Transverse colon (tissue), 4 donors: ENCODE data around the gene USP47. TPM values are rescaled to one million over a fixed set of nuclear protein-coding genes. Genes with fewer than 3 reads are reported as not detected.

Experiments used
- DNase-seq: peaks from one replicate; pipeline ENCODE4 v3.0.0-alpha.2; 2019
- H3K27ac ChIP-seq, 4 donors: fragments of 200-600 bp; sonication (generic); 2 replicates each; pipeline ENCODE4 v1.5.1; 2016 to 2018; ENCODE audit warnings: inconsistent platforms in 4 of 4
- H3K27me3 ChIP-seq: fragments of 200-600 bp; sonication (generic); 2 replicates; pipeline ENCODE4 v1.5.1; 2017; ENCODE audit warnings: inconsistent platforms
- H3K36me3 ChIP-seq, 4 donors: fragments of 200-600 bp; sonication (generic); 2 replicates each; pipeline ENCODE4 v1.5.1; 2017 to 2019; ENCODE audit warnings: inconsistent platforms in 4 of 4
- H3K4me1 ChIP-seq, 4 donors: fragments of 200-600 bp; sonication (generic); 2 replicates each; pipeline ENCODE4 v1.5.1; 2017 to 2020; ENCODE audit warnings: inconsistent platforms in 4 of 4
- H3K4me3 ChIP-seq, 4 donors: fragments of 200-600 bp; sonication (generic); 1 replicate in 1 of 4; 2 replicates in 3 of 4; pipeline versions ENCODE4 v1.5.1 to v1.6.1; 2017 to 2019; ENCODE audit warnings: inconsistent platforms in 4 of 4
- H3K9me3 ChIP-seq, 2 donors: fragments of 200-600 bp; sonication (generic); 2 replicates each; pipeline ENCODE4 v1.5.1; 2017 to 2019; ENCODE audit warnings: inconsistent platforms in 2 of 2
- EP300 ChIP-seq: sonication (generic); formaldehyde crosslinking; IDR thresholded peaks from one replicate; pipeline ENCODE4 v1.6.1; 2017; ENCODE audit warnings: antibody characterized with exemption, low read depth
- POLR2A ChIP-seq: fragments of 450-650 bp; IDR thresholded peaks from one replicate; pipeline ENCODE4 v1.6.1; 2016; ENCODE audit warnings: antibody characterized with exemption, mild to moderate bottlenecking, moderate library complexity
- POLR2AphosphoS5 ChIP-seq, 3 donors: sonication (generic); formaldehyde crosslinking; IDR thresholded peaks; one replicate each; pipeline ENCODE4 v1.6.1; 2016; ENCODE audit warnings: antibody characterized with exemption in 3 of 3
- WGBS, 2 donors: methylation state at CpG; one replicate each; pipeline ENCODE4 v1.1.5; 2018; ENCODE audit warnings: low coverage in 1 of 2; 5-methylcytosine and 5-hydroxymethylcytosine counted together
- in situ Hi-C, 4 donors: fragments of 200-750 bp; cut with MboI; loops; one replicate each; pipeline versions ENCODE4 v1.15.0 to v1.15.1; 2017; ENCODE audit warnings: low sequenced_read_pairs in 3 of 4, low pct_ligation_motif_present in 1 of 4, low pct_unique_long_range_greater_than_20kb in 1 of 4
- intact Hi-C: fragments of 100-400 bp; cut with DNase I; formaldehyde crosslinking; loops from one replicate; pipeline ENCODE4 v1.15.1; 2023; ENCODE audit warnings: low total_unique reads
- total RNA-seq, 4 donors: library from RNA; depleted of rRNA; stranded (reverse); fragments of >200 nt; gene quantifications; one replicate each; pipeline ENCODE4 v1.1.0, GENCODE V29; 2016
- TF ChIP-seq, protein P1 (sequence below), 5 experiments: fragments of 200-600 bp in 3 of 5; fragments of 450-650 bp in 2 of 5; sonication (generic) in 3 of 5; IDR thresholded peaks; 1 replicate in 2 of 5; 2 replicates in 3 of 5; pipeline ENCODE4 v1.5.1; 2016 to 2017; ENCODE audit warnings: antibody characterized with exemption in 5 of 5, inconsistent platforms in 3 of 5, mild to moderate bottlenecking in 2 of 5, moderate library complexity in 1 of 5

Gene USP47
- total RNA-seq, 4 donors from 2014 or later = 42.6 to 85.1 (median 57.3) TPM

DNA sequence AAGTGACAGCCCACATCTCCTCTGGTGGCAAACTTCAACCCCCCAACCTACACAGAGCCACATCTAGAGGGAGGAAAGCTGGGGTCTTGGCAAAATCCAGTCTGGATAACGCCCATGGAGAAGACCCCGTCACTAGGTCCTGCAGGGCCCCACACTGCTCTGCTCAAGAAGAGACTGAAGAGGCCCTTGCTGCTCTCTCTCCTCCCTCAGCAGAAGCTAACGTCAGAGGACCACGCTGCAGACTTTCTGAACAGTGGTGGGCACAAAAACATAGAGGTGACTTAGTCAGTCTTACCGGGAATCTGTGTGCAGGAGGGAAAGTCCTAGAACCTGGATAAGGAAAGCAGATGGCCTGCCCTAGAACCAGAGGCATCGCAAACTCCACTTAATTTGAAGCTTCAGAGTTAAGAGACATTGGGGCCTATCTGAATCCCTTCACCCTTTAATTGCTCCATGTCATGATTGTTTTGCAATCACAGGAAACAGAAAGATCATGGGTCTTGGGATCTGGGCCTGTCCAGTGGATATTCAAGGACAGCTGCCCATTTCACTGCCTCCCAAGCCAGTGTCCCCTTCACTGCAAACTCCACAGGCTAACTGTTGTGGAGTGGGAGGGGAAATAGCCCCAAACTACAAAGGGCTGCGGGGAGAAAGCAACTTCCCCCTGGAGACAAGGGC lies 164.9 kb downstream of the USP47 start:
- no peak for DNase-seq
- H3K27ac ChIP-seq = peak overlapping the region in 3 of 4 donors; percentile 26 to 27 (median 26)
- H3K4me1 ChIP-seq = peaks cover 0 to 13% (median 11%) of the 10 kb centered on the region in 4 donors
- peaks cover 67% of the 10 kb centered on the region for H3K27me3 ChIP-seq
- H3K4me3 ChIP-seq = no peak overlapping the region
- H3K36me3 ChIP-seq = no peaks in the 10 kb centered on the region
- 86 to 89% methylated on average over 1 to 7 of the region's 7 CpGs for WGBS, 2 donors
- H3K9me3 ChIP-seq = no peaks in the 10 kb centered on the region
- intact Hi-C loops = no loop called here
- TF ChIP-seq EP300 = no peak
- in situ Hi-C loops = no loop called here

- in situ Hi-C loops (no loop called here), intact Hi-C loops (no loop called here)
- Histone ChIP-seq H3K27me3 (peaks cover 72% of the 10 kb centered on the region), H3K4me3 (no peak overlapping the region), H3K9me3 (no peaks in the 10 kb centered on the region), H3K27ac (peak overlapping the region in 3 of 4 donors; percentile 26 to 27 (median 26)), H3K36me3 (no peaks in the 10 kb centered on the region), H3K4me1 (peaks cover 0 to 13% (median 11%) of the 10 kb centered on the region in 4 donors)
- WGBS, 2 donors = 78 to 86% methylated on average over 4 of the region's 5 CpGs
- no peak for DNase-seq
- no peak for TF ChIP-seq EP300
- no peak for TF ChIP-seq POLR2A
- TF ChIP-seq, protein P1, sequence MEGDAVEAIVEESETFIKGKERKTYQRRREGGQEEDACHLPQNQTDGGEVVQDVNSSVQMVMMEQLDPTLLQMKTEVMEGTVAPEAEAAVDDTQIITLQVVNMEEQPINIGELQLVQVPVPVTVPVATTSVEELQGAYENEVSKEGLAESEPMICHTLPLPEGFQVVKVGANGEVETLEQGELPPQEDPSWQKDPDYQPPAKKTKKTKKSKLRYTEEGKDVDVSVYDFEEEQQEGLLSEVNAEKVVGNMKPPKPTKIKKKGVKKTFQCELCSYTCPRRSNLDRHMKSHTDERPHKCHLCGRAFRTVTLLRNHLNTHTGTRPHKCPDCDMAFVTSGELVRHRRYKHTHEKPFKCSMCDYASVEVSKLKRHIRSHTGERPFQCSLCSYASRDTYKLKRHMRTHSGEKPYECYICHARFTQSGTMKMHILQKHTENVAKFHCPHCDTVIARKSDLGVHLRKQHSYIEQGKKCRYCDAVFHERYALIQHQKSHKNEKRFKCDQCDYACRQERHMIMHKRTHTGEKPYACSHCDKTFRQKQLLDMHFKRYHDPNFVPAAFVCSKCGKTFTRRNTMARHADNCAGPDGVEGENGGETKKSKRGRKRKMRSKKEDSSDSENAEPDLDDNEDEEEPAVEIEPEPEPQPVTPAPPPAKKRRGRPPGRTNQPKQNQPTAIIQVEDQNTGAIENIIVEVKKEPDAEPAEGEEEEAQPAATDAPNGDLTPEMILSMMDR (IDR thresholded peaks at IDR 0.05) = no peak
- no peak for TF ChIP-seq POLR2AphosphoS5 (IDR thresholded peaks at IDR 0.05)
Measured at GRCh38 chr11:12007230-12007593, 165.4 kb downstream of the USP47 start.

GRCh38 chr11:12007769-12008737 lies 166.3 kb downstream of the USP47 start, which contains the start of gene DKK3:
Gene DKK3, minus strand, starts transcription at chr11:12008626. Its CDS starts 44 bp downstream, at chr11:12008582.
- in situ Hi-C loops (no loop called here), intact Hi-C loops (no loop called here)
- Histone ChIP-seq H3K27ac (peak within 1 kb of the TSS; percentile 38 to 64 (median 49)), H3K36me3 (no peaks in the 10 kb centered on the region), H3K4me1 (peaks cover 0 to 13% (median 11%) of the 10 kb centered on the region in 4 donors), H3K4me3 (peak within 1 kb of the TSS; percentile 34 to 60 (median 42)), H3K9me3 (no peaks in the 10 kb centered on the region), H3K27me3 (peaks cover 79% of the 10 kb centered on the region)
- 36% methylated on average over 26 of the region's 71 CpGs; no CpG with 5 or more reads in 1 of the 2 donors for WGBS, 2 donors
- DNase-seq = no peak
- TF ChIP-seq, protein P1 (IDR thresholded peaks at IDR 0.05) = no peak
- TF ChIP-seq POLR2AphosphoS5 (IDR thresholded peaks at IDR 0.05) (no peak), EP300 (no peak), POLR2A (no peak)

Other genes starting within 250 kb of the USP47 start
- gene GALNT18, start 220.0 kb upstream of the USP47 start, total RNA-seq = 10 to 100 TPM in 1 of 4 donors, 1 to 10 TPM in 3; 5.6 to 22.1 (median 8.4) TPM
- gene DKK3, start 166.7 kb downstream of the USP47 start, total RNA-seq = 100 to 1,000 TPM in 1 of 4 donors, 10 to 100 TPM in 3; 27.2 to 181 (median 40.1) TPM